ENCODE data around the gene OMG.

The OMG gene

DNA sequence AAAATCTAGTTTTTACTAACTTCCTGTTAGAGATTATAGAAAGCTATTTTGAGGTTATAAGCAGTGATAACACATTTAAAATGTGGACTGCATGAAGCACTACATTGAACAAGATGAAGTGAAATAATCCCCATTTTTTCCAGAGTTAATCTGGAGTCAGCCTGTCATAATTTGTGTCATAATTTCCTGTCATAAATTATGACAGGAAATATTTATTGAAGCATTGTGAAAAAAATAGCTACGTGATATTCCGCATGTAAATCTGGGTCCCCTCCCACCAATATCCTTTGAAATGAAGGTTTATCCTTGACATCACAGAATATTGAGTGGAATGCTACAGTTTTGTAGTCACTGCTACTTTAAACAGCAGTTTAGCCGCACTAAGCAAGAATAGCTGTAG, 40.1 kb downstream of the OMG start:
- no peak for DNase-seq

GRCh38 chr17:31254654-31255053, 42.4 kb downstream of the OMG start:
- DNase-seq = no peak

DNA sequence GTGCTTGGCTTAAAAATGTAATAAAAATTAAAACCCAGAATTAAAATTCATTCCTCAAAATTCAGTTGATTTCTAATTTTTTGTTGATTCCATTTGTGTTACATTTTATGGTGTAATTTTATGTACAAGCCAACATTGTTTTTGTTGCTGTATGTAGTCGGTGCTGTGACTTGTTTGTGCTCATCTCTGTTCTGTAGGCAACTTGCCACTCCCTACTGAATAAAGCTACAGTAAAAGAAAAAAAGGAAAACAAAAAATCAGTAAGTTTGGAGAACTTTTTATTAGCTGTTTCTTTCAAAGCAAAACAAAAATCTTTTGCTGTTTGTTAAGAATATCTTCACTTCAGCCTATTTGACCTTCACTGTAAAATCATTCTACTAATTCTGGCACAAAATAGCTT, 44.3 kb downstream of the OMG start:
- DNase-seq = no peak

DNA sequence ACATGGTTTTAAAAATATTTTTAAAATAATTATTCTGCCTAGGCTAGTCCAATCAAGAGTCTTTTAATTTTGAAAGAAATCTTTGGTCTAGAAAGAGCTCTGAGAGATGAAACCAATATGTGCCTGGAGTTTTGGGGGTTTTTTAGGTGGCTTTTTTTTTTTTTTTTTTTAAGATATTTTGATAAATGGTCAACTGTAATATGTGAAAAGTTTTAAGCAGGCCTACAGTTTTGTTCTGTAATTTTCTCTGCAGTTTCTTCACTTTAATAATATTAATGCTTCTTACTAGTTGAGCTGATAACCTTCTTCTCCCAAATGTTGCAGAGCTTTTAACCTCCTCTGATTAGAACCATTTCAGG, 45.1 kb downstream of the OMG start:
- no peak for DNase-seq

GRCh38 chr17:31251105-31251969, 45.7 kb downstream of the OMG start:
- DNase-seq = no peak

GRCh38 chr17:31250229-31250628, 46.8 kb downstream of the OMG start:
- no peak for DNase-seq

DNA sequence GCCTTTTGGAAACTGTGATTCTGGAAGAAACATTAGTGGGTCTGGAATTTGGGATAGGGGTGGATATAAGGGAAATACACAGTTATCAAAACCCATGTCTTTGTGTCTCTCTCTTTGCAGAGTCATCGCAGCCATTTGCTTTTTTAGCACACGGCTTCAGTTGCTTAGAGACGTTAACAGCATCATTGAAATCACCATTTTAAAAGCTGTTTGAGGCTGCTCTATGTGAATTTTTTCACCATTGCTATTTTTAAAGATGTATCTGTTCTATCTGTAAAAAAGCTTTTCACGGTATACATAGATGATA, 47.3 kb downstream of the OMG start:
- DNase-seq = no peak

- DNase-seq = no peak
Measured at GRCh38 chr17:31248986-31249834, 47.8 kb downstream of the OMG start.
